ENCODE results near the gene SYNDIG1.

Gene SYNDIG1

DNA sequence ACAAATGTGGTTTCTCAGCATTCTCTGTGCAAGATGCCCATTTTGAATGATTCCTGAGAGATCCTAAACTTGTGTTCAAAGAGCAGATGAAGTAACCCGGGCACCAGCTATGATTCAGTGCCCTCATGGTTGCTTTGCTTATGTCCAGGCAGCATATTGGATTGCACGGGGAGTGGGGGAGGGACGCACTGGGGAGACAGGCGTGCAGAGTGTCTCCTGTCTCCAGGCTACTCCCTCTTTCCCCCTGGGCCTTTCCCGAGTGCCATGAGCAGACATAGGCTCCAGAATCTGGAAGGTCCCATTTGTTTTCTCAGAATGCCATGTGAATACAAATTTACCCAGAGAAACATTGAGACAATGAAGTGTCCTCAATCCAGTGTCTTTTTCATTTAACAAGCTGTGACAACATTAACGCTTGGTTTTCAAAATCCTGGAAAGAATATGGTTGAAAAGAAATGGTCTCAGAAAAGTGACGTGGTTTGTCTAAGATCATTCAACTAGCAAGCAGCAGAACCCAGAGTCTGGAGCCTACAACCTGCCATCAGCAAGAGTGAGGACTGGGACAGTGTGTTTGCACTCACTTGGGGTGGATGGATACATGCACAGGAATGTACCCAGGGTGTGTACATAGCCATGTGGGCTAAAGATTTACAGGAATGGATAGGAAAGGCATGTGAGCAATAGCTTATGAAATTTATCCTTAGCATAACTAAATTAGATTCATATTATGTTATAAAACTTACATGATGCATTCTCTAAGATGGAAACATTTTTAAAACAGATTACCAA, 4.2 kb downstream of the SYNDIG1 start:
- DNase-seq = no peak

DNA sequence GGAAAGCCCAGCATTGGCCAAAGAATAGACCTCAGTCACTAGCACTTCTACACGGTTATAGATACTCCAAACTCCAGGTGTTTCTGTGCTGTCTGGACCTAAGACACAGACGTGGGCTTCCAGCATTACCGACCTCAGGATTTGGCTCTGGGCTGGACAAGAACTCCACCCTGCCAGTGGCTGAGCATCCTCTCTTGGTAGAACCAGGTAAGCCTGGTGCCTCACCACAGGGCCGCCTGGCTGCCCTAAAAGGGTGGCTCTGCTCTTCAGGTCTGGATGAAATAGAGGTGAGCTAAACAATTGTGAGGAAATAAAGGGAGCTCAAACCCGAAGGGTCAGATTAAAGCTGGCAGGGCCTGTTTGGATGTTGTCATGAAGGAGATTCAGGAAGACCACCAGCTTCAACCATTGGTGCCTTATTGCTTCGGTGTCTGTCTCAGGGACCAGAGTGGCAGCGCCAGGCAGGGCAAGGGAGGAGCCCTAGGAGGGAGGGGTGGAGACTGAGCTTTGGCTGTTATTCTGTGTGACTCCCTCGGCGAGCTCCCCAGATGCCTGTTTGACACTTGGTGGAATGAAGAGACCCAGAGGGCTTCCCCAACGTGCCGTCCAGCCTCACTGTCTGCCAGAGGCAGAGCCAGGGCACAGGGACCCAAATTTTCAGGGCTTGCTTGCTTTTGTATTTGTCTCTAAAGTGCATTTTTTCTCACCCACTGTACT, 8.6 kb downstream of the SYNDIG1 start:
- no peak for DNase-seq

DNA sequence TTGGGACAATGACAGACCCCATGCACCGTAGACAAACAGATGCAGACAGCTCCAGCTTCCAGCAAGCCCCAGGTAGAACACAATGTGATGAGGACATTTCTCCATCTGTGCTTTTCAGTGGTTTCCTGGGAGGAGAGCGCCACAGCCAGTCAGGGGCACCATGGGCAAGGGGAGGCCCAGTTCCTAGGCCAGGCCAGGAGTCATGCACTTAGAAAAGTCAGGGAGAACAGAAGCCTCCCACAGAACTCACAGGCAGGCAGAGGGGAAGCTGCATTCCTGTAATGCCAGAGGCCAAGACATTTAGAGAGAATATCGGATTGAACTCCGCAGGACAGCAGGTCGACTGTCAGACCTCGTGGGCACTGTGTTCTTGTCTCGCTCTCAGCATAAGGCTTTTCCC, 9.2 kb downstream of the SYNDIG1 start:
- no peak for DNase-seq

DNA sequence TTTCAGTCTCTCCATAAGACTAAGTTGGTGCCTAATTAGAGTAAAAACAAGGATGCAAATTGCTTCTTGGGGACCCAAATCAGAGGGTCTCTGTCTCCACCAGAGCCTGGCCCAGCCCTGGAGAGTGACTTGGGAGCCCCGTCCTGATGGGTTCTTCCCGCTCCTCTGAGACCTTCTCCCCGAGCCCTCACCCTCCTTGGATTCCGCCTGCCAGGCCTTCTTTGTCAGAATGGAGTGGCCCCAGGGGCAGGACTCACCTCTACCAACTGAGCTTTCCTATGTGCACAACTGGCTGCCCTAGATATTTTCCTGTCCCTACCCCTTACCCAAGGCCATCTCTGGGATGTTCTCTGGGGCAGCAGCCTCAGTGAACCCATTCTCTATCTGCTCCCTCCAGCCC, 9.7 kb downstream of the SYNDIG1 start:
- no peak for DNase-seq

DNA sequence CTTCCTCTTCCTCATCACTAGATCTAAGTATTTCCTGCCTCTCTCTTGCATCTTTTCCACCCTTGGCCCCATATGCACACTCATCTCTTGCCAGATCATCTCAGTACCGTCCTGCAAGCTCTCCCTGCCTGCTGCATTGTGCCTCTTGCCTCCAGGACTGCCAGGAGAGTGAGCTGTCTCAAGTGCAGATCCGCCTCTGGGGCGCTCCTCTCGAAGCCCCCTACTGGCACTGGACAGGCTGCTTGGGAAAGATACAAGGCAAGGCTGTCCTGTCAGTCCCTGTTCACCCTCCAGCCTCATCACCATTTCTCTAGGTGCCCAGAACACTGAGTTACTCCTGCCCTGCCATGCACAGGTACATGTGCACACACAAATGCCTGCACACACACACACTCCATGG, 10.2 kb downstream of the SYNDIG1 start:
- no peak for DNase-seq

DNA sequence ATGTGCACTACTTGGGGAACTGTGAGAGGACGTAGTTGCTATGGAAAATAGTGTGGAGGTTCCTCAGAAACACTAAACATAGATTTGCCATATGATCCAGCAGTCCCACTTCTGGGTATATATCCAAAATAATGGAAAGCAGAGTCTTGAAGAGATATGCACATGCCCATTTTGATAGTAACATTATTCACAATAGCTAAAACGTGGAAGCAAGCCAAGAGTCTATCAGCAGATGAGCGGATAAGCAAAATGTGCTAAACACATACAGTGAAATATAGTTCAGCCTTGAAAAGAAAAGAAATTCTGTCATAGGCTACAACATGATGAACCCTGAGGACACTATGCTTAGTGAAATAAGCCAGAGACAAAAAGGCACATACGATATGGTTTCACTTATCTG, 11.1 kb downstream of the SYNDIG1 start:
- DNase-seq = no peak

DNA sequence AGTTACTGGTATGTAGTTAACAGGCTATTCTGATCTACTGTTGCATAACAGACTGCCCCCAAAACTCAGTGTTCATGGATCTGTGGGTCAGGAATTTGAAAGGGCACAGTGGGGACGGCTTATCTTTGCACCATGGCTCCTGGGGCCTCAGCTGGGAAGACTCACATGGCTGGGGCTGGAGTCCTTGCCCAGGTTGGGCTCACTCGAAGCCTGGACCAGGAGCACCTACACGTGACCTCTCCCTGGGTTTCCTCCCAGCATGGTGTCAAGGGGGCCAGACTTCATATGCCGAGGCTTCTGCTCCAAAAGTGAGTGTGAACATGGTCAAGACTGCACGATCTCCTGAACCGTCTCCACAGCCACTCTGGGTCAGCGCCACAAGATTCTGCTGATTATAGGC, 11.7 kb downstream of the SYNDIG1 start:
- DNase-seq = no peak

DNA sequence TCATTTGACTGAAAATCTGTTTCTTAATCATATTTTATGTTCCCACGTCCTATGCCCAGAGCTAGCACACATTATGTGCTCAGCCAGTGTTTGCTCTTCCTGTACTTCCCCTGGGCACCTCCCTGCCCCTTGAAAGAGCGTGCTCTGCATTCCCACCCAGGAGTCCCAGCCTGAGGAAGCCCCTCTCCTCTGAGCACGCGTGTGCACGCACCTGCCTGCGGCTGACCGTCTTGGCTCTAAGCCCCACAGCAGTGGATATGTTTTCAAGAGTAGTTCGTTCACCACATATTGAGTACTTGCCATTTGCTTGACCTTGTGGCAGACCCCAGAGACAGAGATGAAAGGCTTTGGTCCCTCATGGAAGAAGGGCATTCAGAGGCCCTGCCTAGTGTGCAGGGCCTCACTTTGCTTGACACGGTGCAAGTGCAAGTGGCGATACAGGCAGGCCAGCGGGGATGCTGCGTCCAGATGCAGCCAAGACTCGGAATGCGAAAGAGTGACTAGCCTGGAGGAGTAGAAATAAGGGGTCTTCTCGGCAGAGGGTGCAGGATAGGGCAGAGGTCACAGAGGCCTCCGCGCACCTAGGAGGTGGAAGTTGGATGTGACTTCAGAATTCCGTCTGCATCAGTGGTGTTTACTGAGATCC, 14.1 kb downstream of the SYNDIG1 start:
- DNase-seq = no peak

DNA sequence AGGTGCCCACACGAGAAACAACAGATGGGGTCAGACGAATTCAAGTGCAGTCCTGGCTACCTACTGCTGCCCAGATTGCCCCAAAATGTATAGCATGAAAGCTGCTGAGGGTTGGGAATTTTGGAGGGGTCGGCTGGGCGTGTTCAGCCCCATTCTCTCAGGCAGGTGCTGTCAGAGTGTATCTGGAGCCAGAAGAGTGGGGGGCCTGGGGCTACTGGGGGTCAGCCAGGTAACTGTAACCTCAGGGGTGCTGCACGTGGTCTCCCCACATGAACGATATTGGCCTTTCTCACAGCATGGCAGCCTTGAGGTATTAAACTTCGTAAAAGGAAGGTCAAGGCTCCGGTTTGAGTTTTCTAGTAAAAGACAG, 14.6 kb downstream of the SYNDIG1 start:
- DNase-seq = no peak

DNA sequence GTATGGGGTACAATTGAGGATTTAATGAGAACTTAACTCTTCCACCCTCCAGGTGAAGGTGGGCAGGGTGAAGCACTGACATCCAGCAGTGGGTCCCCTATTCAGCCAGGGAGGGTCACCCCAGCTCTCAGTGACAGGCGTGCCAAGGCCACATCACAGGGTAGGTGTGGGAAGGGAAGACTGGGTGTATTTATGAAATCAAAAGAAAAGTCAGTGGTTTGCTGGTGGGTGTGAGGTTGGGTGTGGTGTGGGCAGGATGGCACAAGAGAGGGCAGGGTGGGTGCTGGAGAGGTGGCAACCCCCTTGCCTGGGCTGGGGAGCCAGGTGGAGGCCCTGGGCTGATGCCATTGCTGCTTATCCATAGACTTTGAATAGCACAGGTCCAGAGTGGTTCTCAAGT, 16.6 kb downstream of the SYNDIG1 start:
- DNase-seq = no peak

DNA sequence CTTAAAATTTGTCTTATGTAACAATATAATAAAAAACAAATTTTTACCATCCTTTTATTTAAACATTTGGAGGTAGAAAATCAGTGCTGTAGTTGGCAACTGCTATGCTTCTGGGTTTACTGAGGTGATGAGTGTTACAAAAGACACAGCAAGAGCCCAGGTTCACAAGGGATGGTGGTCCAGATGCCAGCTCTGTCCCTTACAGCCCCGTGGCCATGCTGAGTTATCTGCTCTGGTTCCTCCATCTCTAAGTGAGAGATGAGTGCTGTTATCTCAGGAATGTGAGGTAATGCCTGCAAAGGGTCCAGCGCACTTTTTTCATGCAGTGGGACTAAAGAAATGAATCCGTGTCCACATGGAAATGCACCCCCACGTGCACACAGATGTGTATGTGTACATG, 17.8 kb downstream of the SYNDIG1 start:
- DNase-seq = no peak

DNA sequence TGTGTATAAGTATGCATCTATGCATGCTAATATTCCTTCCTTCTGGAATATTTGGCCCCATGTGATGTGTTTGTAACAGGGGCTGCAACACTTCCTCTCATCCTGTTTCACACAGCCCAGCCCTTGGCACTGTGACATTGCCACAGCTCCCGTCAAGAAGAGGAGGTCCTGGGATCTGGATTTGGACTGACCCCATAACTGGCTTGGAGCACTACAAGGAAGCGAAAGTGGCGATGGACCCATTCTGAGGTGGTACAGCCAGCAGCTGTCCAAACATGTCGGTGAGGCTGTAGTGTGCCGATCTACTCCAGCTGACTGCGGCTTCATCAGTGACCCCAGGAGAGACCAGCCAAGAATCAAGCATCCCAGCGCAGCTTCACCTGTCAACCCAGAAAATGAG, 18.2 kb downstream of the SYNDIG1 start:
- no peak for DNase-seq

DNA sequence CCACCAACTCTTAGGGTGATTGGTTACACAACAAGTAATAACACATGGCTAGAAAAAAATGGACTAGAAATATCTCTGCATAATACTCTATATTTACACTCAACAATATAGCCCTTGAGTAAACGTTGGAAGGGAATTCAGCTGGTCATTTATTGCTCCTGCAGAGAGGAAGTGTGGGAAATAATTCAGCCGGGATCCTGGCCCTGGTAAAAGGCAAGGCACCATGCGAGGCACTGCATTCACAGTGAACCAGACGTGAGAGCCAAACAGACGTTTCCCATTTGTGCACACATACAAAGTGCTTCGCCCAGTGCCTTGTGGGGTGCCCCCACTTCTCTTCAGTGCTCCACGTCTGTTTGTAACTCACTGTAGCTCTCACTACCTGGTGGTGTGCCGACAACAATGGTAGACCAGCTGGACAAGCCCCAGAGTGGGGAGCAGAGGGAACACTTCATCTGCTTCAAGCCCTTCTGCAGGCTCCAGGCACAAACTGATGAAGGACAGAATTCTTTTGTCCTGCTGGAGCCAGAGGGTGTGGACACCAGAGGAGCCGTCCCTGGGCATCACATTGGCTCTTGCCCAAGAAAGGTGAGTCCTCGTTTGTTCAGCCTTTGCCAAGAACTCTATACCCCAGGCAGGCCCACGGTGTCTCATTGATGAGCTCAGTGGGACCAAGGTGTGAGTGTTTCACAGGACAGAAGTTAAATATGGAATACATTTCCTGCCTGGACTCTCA, 18.8 kb downstream of the SYNDIG1 start:
- no peak for DNase-seq

DNA sequence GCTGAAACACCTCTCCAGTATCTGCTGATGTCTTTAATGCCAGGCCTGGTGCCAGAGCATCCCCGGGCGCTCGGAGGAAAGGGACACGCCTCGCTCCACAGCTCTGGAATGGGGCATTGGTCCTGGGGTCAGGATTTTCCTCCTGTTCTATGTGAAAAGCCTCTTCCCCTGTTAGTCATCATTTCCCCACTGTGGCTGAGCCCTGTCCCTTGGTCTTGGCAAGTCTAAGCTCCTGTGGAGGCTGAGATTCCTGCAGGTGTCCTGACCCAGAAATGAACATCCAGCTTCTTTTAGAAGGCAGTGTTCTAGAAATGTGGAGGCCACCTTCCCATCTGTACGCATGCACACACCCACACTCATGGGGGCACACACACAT, 19.4 kb downstream of the SYNDIG1 start:
- DNase-seq = no peak

DNA sequence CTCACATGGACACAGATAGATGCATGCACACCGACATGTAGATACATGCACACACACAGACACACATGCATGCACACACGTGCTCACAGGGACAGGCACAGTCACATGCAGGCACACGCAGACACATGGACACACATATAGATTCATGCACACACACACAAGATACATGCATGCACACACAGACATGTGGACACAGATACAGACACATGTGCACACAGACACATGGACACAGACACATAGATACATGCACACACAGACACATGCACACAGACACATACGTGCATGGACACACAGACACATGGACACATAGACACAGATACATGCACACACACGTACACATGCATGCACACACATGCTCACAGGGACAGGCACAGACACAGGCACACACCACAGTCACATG, 19.8 kb downstream of the SYNDIG1 start:
- no peak for DNase-seq

DNA sequence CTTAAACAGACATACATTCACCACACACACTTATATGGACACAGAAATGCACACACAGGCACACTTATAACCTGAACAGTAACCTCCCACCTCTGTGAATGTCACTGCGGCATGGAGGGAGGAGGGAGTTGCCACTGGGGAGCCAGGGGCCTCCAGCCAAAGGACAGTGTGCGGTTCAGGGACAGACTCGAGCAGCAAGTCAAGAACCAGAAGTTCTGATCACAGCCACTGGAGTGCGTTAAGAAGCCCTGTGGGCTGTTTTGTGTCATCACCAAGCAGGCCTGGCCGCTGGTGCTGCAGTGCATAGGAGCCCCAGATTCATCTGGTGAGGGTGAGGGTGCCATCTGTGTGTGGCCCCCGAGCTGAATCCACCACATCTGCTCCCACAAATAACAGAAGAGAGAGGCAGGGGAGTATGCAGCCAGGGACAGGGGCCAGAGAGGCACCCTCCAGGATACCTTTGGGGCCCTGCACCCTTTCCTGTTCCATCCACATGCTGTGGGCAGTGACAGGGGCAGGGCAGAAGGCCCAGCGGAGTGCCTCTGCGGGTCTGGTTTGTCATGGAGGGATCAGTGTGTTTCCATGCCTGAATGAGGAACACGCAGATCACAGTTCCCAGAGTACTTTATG, 20.3 kb downstream of the SYNDIG1 start:
- DNase-seq = no peak

DNA sequence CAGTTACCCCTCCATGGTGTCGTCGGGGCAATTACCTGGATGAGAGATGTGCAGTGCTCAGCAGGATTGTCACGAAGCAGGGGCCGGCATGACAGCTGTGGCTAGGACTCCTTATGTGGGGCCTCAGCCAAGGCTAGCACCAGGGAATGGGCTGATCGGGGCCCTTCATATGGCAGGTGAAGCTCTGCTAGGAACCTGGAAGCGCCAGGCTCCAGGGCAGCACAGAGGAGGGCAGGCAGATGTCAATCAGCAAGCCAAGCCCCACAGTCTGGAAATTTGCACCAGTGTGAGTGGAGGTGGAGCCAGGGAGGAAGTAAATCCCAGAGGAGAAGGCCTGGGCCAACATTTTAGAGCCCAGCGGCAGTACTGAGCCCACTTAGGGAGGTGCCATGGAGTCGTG, 21.2 kb downstream of the SYNDIG1 start:
- DNase-seq = peak; percentile 4

DNA sequence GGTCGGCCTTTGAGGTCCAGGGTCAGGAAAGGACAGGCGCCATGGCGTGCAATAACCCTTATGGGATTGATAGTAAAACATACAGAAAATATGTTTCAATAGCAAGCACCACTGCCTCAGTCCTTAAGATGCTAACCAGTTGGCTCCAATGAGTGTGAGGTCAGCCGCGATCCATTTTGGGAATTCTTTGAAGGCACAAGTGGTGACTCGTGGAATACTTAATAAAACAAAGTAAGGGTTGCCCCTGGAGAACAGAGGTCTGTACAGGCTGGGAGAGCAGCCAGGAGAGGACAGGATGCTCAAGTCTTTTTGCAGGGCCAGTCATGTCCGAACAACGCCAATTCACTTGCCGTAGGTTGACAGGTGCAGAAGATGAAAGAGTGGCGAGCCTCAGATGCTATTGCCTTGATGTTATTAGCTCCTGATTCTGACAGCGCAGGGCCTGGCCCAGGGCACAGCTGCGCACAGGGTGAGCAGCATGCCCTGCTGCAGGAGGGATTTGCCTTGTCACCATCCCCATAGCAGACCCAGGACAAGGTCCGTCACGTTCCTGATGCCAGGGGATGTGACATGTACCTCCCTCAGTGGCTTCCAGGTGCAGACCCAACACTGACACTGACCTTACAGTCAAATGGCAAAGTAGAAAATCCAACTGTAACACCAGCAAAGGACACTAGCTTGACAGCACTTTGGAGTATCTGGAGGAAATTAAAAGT, 21.8 kb downstream of the SYNDIG1 start:
- DNase-seq = peak; percentile 6

DNA sequence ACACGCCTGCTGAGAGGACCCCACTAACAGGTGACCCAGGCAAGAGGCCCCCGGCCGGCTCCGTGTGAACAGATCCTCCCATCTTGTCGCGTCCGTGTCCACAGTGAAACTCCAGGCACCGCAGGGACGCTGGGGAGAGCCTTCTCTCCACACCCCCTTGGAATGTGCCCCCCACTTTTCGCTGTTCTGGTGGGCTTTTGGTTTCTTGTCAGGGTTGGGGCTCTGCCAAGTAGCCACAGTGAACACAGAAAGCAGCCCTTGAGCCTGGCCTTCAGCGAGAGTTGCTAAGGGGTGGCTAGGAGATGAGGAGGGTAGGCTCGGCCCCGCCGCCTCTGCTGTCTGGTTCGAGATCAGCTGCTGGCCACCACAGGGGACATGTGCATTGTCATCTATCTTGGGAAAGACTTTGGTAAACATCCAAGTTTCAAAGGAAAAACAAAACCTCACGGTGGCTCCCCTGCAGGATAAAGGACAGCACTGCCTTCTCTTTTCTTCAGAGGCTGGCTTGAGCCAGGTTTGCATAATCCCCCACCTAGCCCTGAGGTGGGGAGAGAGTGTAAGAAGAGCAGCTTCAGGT, 22.7 kb downstream of the SYNDIG1 start:
- peak; percentile 14 for DNase-seq

DNA sequence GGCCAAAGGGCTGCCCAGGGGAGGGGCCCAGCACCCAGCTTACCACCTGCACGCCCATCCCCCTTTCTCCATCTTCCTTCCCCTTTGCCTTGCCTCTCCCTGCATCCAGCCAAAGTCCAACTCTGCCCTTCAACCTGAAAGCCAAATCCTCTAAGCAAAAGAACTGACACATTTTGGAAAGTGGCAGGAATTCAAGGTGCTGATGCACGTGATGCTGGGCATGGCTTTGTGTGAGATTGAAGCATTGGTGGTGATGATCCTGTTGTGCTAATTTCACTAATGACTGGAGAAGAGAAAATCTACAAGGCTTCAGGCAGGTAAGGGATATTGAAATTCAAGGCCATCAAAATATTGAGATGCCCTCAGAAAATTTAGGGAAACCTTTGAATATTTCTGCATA, 23.3 kb downstream of the SYNDIG1 start:
- no peak for DNase-seq

DNA sequence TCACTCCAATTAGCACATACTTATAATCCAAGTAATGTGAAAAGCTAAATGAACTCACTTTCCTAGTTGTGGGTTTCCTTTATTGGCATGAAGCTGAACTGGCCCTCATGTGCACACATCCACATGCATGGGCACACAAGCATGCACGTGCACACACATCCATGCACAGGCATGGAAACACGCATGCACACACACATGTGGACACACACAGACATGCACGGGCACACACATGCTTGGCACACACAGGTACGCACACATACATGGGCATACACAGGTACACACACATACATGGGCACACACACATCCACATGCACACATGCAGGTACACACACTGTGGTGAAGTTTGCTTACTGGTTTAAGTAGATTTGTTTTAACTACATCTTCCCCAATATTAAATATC, 23.8 kb downstream of the SYNDIG1 start:
- no peak for DNase-seq
